Left ventricle myocardium inferior (tissue), 1 donor: Measurements from ENCODE around the gene CLN6. TPM values are rescaled to one million over a fixed set of nuclear protein-coding genes. Genes with fewer than 3 reads are reported as not detected.

Experiments
- DNase-seq: peaks from one replicate; pipeline ENCODE4 v3.0.0-alpha.2; 2020
- H3K27ac ChIP-seq: fragments of 200-600 bp; replicated peaks from 2 replicates; pipeline ENCODE4 v1.8.0; 2021
- H3K27me3 ChIP-seq: fragments of 200-600 bp; 2 replicates; pipeline ENCODE4 v1.8.0; 2021; ENCODE audit warnings: low read depth
- H3K36me3 ChIP-seq: fragments of 200-600 bp; 2 replicates; pipeline ENCODE4 v1.8.0; 2021
- H3K4me1 ChIP-seq: fragments of 200-600 bp; 2 replicates; pipeline ENCODE4 v1.8.0; 2021
- H3K4me3 ChIP-seq: fragments of 200-600 bp; 2 replicates; pipeline ENCODE4 v1.8.0; 2021; ENCODE audit warnings: mild to moderate bottlenecking, moderate library complexity
- H3K9me3 ChIP-seq: fragments of 200-600 bp; replicated peaks from 2 replicates; pipeline ENCODE4 v1.8.0; 2021
- intact Hi-C: fragments of 100-400 bp; cut with micrococcal nuclease; formaldehyde crosslinking; loops from one replicate; pipeline ENCODE4 v1.11.0; 2022
- total RNA-seq: library from RNA; stranded (reverse); fragmentation: NEBNext Ultra II Directional; extraction: Animal tissue kit (Norgen Biotek cat#: 25700); gene quantifications from one replicate; pipeline ENCODE4 v1.2.1, GENCODE V29; 2021
- TF ChIP-seq, protein P1 (sequence below): fragments of 200-600 bp; IDR thresholded peaks from 2 replicates; pipeline ENCODE4 v1.8.0; 2021; ENCODE audit warnings: antibody characterized with exemption, mild to moderate bottlenecking, borderline replicate concordance
- donor health status: DM: no; HTN: yes; CAD: no; lungs with severe emphysema.

CLN6 gene
- total RNA-seq, 1 donor from 2014 or later, result 6.6 TPM

DNA sequence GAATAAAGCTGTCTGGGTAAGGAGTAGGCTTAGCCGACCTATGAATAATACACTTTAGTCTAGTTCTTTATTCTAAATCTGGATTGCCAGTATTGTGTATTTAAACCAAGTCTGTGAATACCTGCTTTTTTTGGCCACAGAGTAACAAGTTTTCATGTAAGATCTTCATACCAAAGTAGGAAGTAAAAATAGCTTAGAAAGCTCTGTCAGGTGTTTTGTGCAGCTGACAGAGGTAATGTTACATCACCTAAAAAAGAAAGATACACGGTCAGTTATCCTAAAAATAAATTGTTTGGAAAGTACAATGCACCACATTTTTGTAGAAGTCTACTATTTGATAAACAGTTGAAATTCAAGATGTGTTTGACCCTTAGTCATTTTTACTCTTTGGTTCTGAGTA lies 40.9 kb downstream of the CLN6 start:
- Histone ChIP-seq H3K36me3 (peaks cover 44% of the 10 kb centered on the region), H3K27ac (peak overlapping the region; percentile 81), H3K4me3 (no peak overlapping the region), H3K4me1 (peaks cover 49% of the 10 kb centered on the region), H3K9me3 (no peaks in the 10 kb centered on the region), H3K27me3 (no peaks in the 10 kb centered on the region)
- TF ChIP-seq, protein P1, sequence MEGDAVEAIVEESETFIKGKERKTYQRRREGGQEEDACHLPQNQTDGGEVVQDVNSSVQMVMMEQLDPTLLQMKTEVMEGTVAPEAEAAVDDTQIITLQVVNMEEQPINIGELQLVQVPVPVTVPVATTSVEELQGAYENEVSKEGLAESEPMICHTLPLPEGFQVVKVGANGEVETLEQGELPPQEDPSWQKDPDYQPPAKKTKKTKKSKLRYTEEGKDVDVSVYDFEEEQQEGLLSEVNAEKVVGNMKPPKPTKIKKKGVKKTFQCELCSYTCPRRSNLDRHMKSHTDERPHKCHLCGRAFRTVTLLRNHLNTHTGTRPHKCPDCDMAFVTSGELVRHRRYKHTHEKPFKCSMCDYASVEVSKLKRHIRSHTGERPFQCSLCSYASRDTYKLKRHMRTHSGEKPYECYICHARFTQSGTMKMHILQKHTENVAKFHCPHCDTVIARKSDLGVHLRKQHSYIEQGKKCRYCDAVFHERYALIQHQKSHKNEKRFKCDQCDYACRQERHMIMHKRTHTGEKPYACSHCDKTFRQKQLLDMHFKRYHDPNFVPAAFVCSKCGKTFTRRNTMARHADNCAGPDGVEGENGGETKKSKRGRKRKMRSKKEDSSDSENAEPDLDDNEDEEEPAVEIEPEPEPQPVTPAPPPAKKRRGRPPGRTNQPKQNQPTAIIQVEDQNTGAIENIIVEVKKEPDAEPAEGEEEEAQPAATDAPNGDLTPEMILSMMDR, result no peak
- no peak for DNase-seq
- intact Hi-C loops, result no loop called here

DNA sequence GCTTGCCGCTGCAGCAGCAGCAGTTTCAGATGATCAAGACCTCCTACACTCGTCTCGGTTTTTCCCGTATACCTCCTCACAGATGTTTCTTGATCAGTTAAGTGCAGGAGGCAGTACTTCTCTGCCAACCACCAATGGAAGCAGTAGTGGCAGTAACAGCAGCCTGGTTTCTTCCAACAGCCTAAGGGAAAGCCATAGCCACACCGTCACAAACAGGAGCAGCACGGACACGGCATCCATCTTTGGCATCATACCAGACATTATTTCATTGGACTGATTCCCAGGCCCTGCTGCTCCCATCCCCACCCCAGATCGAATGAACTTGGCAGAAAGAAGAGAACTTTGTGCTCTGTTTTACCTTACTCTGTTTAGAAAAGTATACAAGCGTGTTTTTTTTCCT lies 42.0 kb downstream of the CLN6 start:
- peak; percentile 50 for DNase-seq
- peaks cover 52% of the 10 kb centered on the region for H3K36me3 ChIP-seq
- no peaks in the 10 kb centered on the region for H3K27me3 ChIP-seq
- H3K4me3 ChIP-seq, result peak overlapping the region; percentile 25
- H3K27ac ChIP-seq, result peak overlapping the region; percentile 81
- peaks cover 38% of the 10 kb centered on the region for H3K4me1 ChIP-seq
- no peaks in the 10 kb centered on the region for H3K9me3 ChIP-seq
- intact Hi-C loops, result no loop called here
- TF ChIP-seq, protein P1, result no peak

GRCh38 chr15:68186671-68187397 lies 42.7 kb downstream of the CLN6 start:
- peaks cover 57% of the 10 kb centered on the region for H3K36me3 ChIP-seq
- H3K4me1 ChIP-seq, result peaks cover 31% of the 10 kb centered on the region

DNA sequence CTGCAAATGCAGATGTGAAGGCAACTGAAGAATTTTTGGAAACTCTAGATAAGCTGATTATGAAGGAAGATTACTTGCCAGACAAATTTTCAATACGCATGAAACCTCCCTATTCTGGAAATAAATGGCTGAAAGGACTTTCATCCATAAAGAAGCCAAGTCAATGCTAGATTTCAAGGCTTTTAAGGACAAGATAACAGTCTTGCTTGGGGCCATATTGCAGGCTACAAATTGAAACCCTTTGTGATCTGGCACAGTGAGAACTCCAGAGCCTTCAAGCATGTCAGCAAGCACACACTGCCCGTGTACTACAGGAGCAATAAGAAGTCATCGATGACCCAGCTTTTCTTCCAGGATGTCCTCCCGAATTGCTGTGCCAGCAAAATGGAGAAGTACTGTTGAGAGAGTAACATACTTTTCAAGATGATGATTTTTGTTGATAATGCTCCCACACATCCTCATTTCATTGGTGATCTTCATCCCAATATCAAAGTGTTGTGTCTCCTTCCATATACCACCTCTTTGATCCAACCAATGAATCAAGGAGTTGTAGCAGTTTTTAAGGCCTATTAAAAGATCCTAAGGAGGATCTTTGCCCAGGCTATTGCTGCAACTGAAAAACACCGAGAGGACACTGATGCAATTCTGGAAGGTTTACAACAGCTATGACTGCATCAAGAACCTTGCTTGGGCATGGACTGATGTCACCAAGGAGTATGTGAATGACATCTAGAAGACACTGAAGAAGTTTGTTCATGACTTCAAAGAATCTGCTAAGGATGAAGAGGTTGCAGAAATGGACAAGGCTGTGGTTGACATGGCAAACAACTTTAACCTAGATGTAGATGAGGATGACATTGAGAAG lies 44.7 kb downstream of the CLN6 start:
- H3K4me1 ChIP-seq, result peaks cover 30% of the 10 kb centered on the region

More at GRCh38 chr15:68186671-68187397, 42.7 kb downstream of the CLN6 start:
- H3K9me3 ChIP-seq, result no peaks in the 10 kb centered on the region
- H3K27me3 ChIP-seq, result no peaks in the 10 kb centered on the region
- TF ChIP-seq, protein P1, result no peak
- DNase-seq, result no peak
- H3K27ac ChIP-seq, result peak overlapping the region; percentile 81
- H3K4me3 ChIP-seq, result no peak overlapping the region
- intact Hi-C loops, result no loop called here

DNA sequence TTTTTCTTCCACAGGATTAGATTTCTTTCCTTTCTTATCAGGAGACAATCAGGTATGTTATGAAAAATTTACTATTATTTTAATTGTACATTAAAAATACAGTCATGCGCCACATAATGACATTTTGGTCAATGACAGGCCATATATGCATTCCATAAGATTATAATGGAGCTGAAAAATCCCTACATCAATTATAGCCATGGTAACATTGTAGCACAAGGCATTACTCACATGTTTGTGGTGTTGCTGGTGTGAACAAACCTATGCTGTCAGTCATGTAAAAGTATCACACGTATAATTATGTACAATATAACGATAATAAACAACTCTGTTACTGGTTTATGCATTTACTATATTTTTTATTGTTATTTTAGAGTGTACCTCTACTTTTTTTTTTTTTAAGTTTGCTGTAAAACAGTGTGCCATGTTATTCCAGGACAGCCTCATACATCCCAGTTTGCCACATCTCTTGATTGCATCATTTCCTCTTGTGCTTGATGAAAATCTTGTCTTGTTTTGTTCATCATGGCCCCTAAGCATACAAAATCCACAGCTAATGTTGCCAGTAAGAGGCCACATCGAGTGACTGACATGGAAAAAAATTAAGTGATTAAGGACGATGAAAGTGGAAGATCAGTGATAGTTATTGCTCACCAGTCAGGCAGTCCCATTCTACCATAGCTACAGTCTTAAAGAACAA lies 45.8 kb downstream of the CLN6 start:
- Histone ChIP-seq H3K9me3 (no peaks in the 10 kb centered on the region), H3K36me3 (peaks cover 67% of the 10 kb centered on the region), H3K27me3 (no peaks in the 10 kb centered on the region), H3K4me1 (peaks cover 25% of the 10 kb centered on the region), H3K27ac (no peak overlapping the region), H3K4me3 (no peak overlapping the region)
- intact Hi-C loops, result no loop called here
- DNase-seq, result no peak
- TF ChIP-seq, protein P1, result no peak

More for the DNA sequence above, 44.7 kb downstream of the CLN6 start:
- TF ChIP-seq, protein P1, result no peak
- H3K27ac ChIP-seq, result no peak overlapping the region
- H3K4me3 ChIP-seq, result no peak overlapping the region
- H3K9me3 ChIP-seq, result no peaks in the 10 kb centered on the region
- peaks cover 63% of the 10 kb centered on the region for H3K36me3 ChIP-seq
- intact Hi-C loops, result no loop called here
- DNase-seq, result no peak
- no peaks in the 10 kb centered on the region for H3K27me3 ChIP-seq
